Tibial nerve (tissue), 4 donors: ENCODE data around the gene STXBP6. TPM values are rescaled to one million over a fixed set of nuclear protein-coding genes. Genes with fewer than 3 reads are reported as not detected.

Experiments
- DNase-seq, 2 donors: peaks; one replicate each; pipeline ENCODE4 v3.0.0-alpha.2; 2019; ENCODE audit warnings: low spot score in 2 of 2
- H3K27ac ChIP-seq, 4 donors: fragments of 200-600 bp; sonication (generic) in 3 of 4; one replicate each; pipeline ENCODE4 v1.5.1; 2017 to 2019; ENCODE audit warnings: mild to moderate bottlenecking in 1 of 4
- H3K27me3 ChIP-seq, 2 donors: fragments of 200-600 bp; sonication (generic) in 1 of 2; one replicate each; pipeline versions ENCODE4 v1.5.1 to v1.6.0; 2017 to 2019
- H3K36me3 ChIP-seq, 3 donors: fragments of 200-600 bp; sonication (generic); one replicate each; pipeline ENCODE4 v1.5.1; 2018 to 2019
- H3K4me1 ChIP-seq, 4 donors: fragments of 200-600 bp; sonication (generic) in 3 of 4; one replicate each; pipeline ENCODE4 v1.5.1; 2017 to 2019
- H3K4me3 ChIP-seq, 4 donors: fragments of 200-600 bp; sonication (generic) in 3 of 4; one replicate each; pipeline ENCODE4 v1.5.1; 2017 to 2019; ENCODE audit warnings: mild to moderate bottlenecking in 1 of 4, moderate library complexity in 1 of 4
- H3K9me3 ChIP-seq, 4 donors: fragments of 200-600 bp; sonication (generic) in 3 of 4; one replicate each; pipeline ENCODE4 v1.5.1; 2017 to 2019
- CTCF ChIP-seq, 5 experiments: fragments of 200-600 bp in 3 of 5; fragments of 450-650 bp in 2 of 5; sonication (generic) in 3 of 5; IDR thresholded peaks; one replicate each; pipeline ENCODE4 v1.5.1; 2016 to 2019; ENCODE audit warnings: antibody characterized with exemption in 5 of 5, mild to moderate bottlenecking in 3 of 5, moderate library complexity in 2 of 5
- EP300 ChIP-seq, 2 donors: sonication (generic); formaldehyde crosslinking; IDR thresholded peaks; one replicate each; pipeline ENCODE4 v1.6.1; 2017; ENCODE audit warnings: antibody characterized with exemption in 2 of 2, mild to moderate bottlenecking in 1 of 2
- POLR2A ChIP-seq, 2 donors: fragments of 450-650 bp; IDR thresholded peaks; one replicate each; pipeline ENCODE4 v1.6.1; 2017; ENCODE audit warnings: antibody characterized with exemption in 2 of 2, mild to moderate bottlenecking in 2 of 2, moderate library complexity in 2 of 2
- WGBS, 2 donors: methylation state at CpG; one replicate each; pipeline ENCODE4 v1.1.5; 2018; 5-methylcytosine and 5-hydroxymethylcytosine counted together
- total RNA-seq, 4 donors: library from RNA; depleted of rRNA; stranded (reverse); fragments of >200 nt; gene quantifications; one replicate each; pipeline ENCODE4 v1.1.0, GENCODE V29; 2016

The STXBP6 gene
- total RNA-seq = 10 to 100 TPM; 12.6 to 42.6 (median 33.5) TPM

GRCh38 chr14:25049568-25050268, at the start of gene STXBP6:
TSS of gene STXBP6 (minus strand) at chr14:25050147. CDS start at chr14:24974818, 75,329 bp downstream.
- Histone ChIP-seq H3K4me3 (peak within 1 kb of the TSS; percentile 55 to 80 (median 58)), H3K27ac (peak within 1 kb of the TSS; percentile 57 to 89 (median 82)), H3K36me3 (no peaks in the 10 kb centered on the region), H3K4me1 (peaks cover 0 to 34% (median 3%) of the 10 kb centered on the region in 4 donors), H3K9me3 (no peaks in the 10 kb centered on the region), H3K27me3 (peaks cover 0 to 18% of the 10 kb centered on the region in 2 donors)
- DNase-seq = peak; percentile 15 to 53
- 0 to 3% methylated on average over 20 to 48 of the region's 82 CpGs for WGBS, 2 donors
- TF ChIP-seq CTCF (IDR thresholded peaks at IDR 0.05) = peak in 1 of 5 experiments; percentile 29
- TF ChIP-seq POLR2A (IDR thresholded peaks at IDR 0.05) = peak in 1 of 2 donors; percentile 53
- TF ChIP-seq EP300 (IDR thresholded peaks at IDR 0.05) = no peak

- H3K27ac ChIP-seq = no peak overlapping the region
- no peak for DNase-seq
- H3K27me3 ChIP-seq = no peaks in the 10 kb centered on the region
- no peak overlapping the region for H3K4me3 ChIP-seq
- TF ChIP-seq CTCF (IDR thresholded peaks at IDR 0.05) (no peak), EP300 (IDR thresholded peaks at IDR 0.05) (no peak), POLR2A (IDR thresholded peaks at IDR 0.05) (no peak)
- no peaks in the 10 kb centered on the region for H3K36me3 ChIP-seq
- WGBS, 2 donors = 54 to 57% methylated on average over 2 of the region's 2 CpGs
- no peaks in the 10 kb centered on the region for H3K4me1 ChIP-seq
- H3K9me3 ChIP-seq = no peaks in the 10 kb centered on the region
Observed at GRCh38 chr14:25097120-25097519, 47.2 kb upstream of the STXBP6 start.

GRCh38 chr14:25095736-25096437, 45.9 kb upstream of the STXBP6 start:
- Histone ChIP-seq H3K9me3 (no peaks in the 10 kb centered on the region), H3K4me3 (no peak overlapping the region), H3K27ac (no peak overlapping the region), H3K4me1 (no peaks in the 10 kb centered on the region), H3K27me3 (no peaks in the 10 kb centered on the region), H3K36me3 (no peaks in the 10 kb centered on the region)
- DNase-seq = no peak
- TF ChIP-seq POLR2A (IDR thresholded peaks at IDR 0.05) (no peak), CTCF (IDR thresholded peaks at IDR 0.05) (no peak), EP300 (IDR thresholded peaks at IDR 0.05) (no peak)
- WGBS, 2 donors = 38 to 45% methylated on average over 5 of the region's 5 CpGs

- WGBS, 2 donors = 68 to 80% methylated on average over 9 of the region's 9 CpGs
- no peaks in the 10 kb centered on the region for H3K36me3 ChIP-seq
- DNase-seq = no peak
Observed at GRCh38 chr14:25094171-25094907, 44.4 kb upstream of the STXBP6 start.

More at GRCh38 chr14:25094171-25094907, 44.4 kb upstream of the STXBP6 start:
- Histone ChIP-seq H3K4me1 (no peaks in the 10 kb centered on the region), H3K9me3 (no peaks in the 10 kb centered on the region), H3K4me3 (no peak overlapping the region), H3K27ac (no peak overlapping the region), H3K27me3 (no peaks in the 10 kb centered on the region)
- TF ChIP-seq CTCF (IDR thresholded peaks at IDR 0.05) (no peak), POLR2A (IDR thresholded peaks at IDR 0.05) (no peak), EP300 (IDR thresholded peaks at IDR 0.05) (no peak)
